Glomerular visceral epithelial cell (primary cell): ENCODE data around the gene CCDC3.
"Not testable (repeated sequence)": the region's sequence is repeated elsewhere in the genome, so short reads cannot be mapped to it uniquely, and the experiment has no call there.

Source experiments
- DNase-seq: peaks from one replicate; pipeline ENCODE4 v3.0.0-alpha.2; 2016; ENCODE audit errors: extremely low spot score

CCDC3 gene

DNA sequence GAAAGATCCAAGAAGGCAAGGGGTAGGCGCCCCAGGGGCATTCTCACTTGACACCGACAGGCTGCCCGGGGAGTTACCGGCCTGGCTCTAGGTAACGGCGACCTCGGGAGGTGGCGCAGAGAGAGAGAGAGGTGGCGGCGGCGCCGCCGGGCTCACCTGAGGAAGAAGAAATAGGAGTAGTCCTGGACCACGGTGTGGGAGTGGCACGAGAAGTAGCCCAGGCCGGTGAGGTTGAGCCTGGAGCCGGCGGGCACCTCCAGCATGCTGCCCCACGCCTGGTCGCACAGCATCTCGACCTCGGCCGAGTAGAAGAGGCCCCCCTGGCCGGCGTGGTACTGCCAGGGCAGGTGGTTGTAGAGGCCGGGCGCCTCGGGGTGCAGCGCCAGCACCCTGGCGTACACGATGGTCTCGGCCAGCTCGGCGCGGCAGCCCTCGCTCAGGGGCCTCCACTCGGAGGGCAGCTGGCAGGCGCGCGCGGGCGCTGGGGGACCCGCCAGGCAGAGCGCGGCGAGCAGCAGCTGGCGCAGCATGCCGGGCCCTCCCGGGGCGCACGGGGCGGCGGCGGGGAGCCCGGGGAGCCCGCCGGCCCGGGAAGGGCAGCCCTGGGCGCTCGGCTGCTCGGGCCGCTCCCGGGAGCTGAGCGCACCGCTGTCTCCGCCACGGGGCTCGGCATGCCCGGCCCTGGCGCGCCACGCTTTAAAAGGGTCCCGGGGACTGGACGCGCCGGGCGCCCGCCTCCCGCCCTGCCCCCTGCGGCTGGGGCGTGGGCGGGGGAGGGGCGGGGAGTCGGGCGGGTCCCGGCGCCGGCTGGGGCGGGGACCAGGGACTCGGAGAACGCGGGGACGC is at the start of gene CCDC3:
CCDC3 (minus strand) TSS at position 673 of the 846 bp plus-strand sequence; CDS start at position 530, 143 bp downstream.
- DNase-seq, result no peak

DNA sequence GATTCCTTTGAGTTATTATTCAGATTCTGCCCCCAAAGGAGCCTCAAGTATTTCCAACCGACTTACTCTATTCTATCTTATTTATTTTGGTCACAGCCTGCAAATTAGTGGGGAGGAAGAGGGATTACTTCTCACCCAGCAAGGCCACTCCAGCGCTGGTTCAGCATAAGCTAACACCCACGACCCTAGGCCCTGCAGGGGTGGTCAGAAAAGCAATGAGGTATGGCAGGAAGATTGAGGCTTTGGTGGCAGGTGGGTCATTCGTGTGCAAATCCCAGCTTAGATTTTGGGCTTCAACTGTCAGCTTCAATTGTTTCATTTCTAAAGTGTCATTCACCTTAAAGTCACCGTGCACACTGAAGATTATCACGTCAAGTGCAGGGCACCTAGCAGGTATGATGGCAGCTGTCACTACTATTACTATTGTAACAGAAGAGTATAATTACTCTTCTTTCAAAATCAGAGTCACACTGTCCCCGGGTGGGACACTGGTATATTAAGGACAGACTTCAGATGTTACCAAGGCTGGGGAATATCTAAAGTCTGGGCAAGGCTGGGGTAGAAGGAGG is 49.7 kb upstream of the CCDC3 start:
- no peak for DNase-seq

DNA sequence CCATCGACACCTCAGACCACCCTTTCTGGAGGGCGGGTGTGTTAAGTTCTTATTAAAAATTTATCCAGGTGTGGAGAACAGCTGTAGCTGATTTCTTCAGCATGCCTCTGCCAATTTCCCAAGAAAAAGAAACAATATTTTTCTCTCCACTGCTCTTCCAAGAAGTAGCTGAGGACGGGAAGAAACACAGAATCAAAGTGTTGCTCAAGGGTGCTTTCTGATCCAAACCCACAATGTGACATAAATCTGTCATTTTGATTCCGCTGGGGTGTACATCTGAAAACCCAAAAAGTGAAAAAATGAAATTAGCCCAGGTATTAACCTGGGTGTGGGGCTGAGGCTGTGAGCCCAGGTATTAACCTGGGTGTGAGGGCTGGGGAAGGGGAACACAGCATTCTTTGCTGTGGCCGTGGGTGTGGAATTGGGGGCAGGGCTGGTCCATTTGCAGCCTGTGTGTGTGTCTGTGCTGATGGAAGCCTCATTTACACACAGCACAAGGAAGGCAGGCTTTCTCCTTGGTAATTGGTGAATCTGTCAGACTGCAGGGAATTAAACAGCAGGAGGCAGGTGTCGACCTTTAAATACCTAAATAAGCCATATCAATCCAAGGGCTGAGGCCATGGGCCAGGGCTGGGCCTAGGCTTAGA is 48.4 kb upstream of the CCDC3 start:
- no peak for DNase-seq

DNA sequence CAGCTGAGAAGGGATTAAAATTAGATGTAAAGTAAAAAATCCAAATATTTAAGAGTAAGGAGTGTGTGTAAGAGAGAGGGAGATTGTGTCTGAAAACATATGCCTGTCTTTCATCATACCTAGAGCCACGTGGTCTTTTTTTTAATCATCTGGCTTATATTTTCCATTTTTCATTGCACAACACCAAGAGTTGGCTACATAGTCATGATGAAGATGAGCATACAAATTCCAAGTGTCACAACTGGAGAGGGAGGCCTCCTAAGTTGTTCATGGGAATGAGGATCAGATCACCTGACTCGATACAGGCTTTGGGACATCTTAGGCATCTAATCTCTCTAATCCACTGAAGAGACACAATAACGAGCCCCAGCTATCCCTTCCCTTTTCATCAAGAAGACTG is 47.2 kb upstream of the CCDC3 start:
- DNase-seq, result no peak

DNA sequence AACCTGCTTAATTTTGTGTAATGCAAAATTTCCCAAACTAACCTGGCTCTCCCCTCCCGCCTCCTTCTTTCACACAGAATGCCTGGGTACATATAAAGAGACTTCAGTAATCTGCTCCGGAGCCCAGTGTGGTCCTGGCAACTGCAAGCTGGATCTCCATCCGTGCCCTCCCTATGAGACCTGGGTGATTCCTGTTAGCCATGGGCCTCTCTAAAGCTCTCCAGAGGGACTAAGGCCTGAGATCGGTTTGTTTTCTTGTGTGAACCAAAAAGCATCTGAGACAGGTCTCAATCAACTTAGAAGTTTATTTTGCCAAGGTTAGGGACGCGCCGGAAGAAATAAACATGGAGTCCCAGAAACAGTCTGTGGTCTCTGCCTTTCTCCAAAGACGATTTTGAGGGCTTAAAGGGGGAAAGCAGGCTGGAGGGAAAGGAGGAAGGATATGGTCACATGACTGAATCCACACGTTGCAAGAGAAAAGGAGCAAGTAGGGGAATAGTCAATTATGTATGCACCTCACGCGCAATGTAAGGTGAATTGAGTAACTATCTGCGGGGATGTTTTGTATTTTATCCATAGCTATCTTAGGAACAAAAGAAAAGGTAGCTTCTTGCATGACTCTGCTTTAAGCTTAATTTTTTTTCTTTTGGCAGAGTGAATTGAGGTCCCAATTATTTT is 46.2 kb upstream of the CCDC3 start:
- DNase-seq, result no peak

DNA sequence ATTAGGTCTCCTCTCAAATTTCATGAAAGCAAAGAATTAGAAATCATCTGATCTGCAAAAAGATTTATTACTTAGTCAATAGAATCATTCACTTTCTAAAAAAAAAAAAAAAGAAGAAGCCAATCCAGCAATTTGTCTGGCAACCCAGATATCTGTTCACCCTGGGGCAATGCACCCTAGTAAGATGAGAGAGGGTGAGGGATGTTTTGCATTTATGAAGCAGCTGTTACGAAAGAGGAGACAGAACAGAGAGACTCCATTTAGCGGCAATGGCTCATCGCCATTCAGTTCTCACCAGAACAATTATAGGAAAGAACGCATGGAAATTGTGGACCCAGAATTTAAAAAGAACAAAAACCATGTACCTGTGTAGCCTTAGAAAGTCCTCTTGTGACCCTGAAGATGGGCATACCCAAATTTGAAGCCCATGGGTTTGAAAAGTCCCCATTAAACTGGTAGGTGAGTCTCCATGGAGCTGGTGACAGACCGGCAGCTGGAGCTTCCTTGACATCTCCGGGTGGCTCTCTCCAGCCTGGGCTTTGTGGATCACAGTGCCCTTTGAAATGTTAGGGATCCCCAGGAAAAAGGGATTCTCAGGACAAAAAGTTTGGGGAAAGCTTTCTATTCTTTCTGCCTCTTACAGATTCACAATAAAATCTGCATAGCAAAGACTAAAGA is 45.5 kb upstream of the CCDC3 start:
- no peak for DNase-seq

DNA sequence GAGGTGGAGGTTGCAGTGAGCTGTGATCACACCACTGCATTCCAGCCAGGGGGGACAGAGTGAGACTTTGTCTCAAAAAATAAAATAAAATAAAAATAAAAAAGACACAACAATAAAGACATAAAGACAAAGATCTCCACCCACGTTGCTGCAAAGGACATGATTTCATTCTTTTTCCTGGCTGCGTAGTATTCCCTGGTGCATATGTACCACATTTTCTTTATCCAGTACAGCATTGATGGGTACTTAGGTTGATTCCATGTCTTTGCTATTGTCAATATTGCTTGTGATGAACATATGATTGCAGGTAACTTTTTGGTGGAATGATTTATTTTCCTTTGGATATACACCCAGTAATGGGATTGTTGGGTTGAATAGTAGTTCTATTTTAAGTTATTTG is 42.0 kb upstream of the CCDC3 start:
- DNase-seq, result no peak

DNA sequence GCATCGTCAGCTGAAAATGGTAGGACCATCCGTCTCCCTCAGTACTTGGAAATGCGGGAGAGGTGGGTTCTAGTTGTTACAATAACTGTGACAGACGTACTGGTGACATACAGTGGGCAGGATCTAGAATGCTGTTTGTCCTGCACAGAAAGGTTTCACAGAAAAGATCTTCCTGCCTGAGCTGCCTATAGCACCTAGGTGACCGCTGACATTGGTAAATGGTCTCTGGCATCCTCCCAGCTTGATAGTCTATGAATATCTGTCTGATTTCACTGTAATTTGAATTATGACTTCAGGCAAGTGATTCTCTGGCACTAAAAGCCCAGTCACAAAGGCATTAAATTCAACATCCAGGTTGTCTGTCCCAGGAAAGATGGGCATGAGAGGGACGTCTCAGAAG is 38.2 kb upstream of the CCDC3 start:
- no peak for DNase-seq

DNA sequence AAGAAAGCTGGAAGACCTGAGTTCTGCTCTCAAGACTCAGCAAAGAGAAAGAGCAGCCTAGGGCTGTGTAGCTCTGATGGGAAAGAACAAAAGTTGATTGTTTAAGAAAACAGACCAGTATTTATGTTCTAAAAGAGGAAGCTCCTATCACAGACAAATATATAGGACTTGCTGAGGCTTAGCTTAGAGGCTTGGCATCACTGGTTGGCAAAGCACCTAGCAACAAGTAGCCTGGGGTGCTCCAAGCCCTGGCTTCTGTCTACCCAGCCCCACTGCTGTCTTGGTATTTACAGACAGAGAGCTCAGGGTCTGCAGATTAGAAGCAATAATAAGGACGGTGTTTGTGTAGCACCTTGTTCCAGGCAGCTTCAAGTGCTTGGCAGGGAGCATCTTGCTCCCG is 36.9 kb upstream of the CCDC3 start:
- no peak for DNase-seq

DNA sequence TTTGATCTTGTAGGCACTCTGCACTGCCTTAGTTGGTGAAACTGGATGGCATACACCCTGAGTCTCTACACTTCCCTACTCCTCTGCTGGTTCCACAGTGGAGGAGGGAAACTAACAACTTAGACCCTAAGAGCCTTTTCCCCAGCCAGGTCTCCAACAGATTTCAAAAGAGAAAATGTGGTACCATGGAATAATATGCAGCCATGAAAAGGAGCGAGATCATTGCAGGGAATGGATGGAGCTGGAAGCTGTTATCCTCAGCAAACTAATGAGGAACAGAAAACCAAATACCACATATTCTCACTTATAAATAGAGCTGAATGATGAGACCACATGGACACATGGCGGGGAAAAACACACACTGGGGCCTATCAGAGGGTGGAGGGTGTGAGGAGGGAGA is 36.3 kb upstream of the CCDC3 start:
- no peak for DNase-seq

DNA sequence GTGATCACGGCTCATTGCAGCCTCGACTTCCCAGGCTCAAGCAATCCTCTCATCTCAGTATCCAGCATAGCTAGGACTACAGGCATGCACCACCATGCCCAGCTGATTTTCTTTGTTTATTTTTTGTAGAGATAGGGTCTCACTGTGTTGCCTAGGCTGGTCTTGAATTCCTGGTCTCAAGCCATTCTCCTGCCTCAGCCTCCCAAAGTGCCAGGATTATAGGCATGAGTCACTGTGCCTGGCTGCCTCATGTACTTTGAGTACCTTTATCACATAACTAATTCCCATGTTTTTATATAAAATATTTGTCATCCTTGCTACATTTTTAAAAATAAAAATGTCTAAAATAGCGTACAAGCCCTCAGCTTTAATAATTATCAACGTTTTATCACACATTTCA is 35.3 kb upstream of the CCDC3 start:
- DNase-seq, result no peak

DNA sequence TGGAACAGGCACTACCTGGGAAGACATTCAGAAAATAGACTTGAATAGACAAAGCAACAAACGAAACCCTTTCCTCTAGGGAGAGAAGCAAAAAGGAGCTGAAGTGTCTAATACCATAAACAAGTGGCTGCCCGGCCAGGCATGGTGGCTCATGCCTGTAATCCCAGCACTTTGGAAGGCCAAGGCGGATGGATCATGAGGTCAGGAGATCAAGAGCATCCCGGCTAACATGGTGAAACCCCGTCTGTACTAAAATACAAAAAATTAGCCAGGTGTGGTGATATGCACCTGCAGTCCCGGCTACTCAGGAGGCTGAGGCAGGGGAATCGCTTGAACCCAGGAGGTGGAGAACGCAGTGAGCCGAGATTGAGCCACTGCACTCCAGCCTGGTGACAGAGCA is 34.2 kb upstream of the CCDC3 start:
- not testable (repeated sequence) for DNase-seq

DNA sequence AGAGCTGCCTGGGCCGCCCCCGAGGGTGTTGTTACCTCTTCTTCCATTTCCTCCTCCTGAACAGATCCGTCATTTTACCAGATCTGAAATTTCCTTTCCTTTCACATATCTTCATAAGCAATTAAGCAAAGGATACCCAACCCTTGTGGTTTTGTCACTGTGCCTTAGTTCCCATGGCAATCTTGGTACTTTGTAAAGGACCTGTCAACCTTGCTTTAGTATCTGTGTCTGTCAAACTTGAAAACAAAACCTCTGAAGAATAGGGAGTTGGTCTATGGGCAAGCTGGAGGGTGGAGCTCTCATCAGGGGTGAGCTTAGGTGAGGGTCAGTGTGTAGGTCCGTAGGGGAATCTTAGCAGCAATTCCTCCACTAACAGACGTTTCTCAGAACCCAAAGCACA is 25.4 kb upstream of the CCDC3 start:
- DNase-seq, result no peak

DNA sequence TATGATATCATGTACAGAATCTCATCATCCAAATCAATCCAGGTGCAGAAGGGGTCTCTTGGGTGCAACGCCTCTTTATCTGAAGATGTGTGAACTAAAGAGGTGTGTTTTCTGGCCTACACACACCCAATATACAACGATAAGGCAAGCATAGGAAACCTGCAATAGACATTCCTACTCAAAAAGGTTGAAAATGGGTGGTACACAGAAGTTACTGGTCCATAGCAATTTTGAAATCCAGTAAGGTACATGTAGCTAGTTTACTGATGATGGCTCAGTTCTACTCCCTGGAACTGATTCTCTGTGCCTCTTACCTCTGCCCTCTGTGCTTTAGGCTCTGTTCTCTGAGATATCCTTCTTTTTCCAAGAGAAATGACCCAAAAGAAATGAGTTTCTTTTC is 22.2 kb upstream of the CCDC3 start:
- no peak for DNase-seq

DNA sequence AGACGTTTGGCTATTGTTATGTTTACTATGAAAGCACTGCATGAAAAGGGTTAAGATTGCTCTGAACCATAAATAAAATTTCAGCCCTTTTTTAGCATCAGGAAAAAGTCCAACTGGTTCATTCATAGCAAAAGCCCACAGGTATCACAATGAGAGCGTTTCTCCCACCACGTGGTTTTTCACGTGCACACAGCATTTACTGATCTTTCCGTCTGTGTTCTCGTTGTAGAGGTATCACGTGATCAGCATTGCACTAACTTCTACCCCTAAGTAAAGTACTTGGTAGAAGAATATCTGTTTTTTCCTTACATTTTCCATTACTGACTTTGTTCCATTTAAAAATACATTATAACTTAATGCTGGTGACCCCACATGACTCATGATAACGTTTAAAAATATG is 17.8 kb upstream of the CCDC3 start:
- no peak for DNase-seq

DNA sequence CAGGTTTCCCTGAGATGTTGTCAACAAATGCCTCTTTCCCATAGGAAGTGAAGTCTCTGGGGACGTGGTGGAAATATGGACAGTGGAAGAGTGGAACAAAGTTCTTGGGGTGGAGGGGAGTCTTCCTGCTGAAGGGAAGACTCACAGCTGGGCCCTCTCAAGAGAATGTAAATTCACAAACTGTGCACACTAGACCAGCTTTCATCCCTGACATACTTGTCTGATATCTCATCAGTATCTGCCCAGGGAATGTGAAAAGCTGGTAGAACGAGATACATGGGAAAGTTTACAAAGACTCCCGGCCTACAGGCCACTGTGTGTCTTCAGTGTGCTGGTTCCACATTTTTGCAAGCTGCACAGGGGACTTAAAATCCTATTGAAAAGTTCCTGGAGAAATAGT is 16.7 kb upstream of the CCDC3 start:
- no peak for DNase-seq

DNA sequence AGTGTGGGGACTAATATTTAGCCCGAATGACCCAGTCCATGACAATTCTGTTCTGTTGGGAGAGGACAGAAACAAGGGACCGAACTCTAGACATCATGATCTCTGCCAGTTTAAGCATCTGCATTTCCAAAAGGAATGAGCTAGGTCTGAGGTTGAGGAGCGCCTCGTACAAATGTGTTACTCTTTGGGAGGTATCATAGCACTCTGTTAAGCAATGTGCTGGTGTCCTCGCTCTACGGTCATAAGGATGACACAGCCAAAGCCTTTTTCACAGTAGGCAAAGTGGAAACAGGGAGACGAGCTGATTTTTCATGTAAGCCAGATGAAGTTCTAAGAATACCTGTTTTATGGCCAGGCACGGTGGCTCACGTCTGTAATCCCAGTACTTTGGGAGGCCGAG is 15.4 kb upstream of the CCDC3 start:
- no peak for DNase-seq

DNA sequence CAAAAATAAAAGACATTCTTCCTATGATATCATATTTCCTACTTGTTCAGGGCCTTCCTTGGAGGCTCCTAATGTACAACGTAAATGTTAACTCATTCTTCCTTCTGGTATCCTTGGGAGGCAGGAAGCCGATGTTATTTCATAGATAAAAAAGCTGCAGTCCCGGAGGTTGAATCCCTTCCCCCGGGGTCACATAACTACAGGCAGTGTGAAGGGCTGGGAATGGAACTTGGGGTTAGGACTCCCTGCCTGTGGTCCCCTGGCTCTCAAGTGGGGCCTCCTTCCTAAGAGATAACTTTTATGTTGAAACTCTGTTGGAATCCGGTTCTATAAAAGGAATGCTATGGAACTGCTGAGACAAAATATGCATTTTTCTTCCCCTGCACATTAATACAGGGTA is 14.9 kb upstream of the CCDC3 start:
- no peak for DNase-seq

DNA sequence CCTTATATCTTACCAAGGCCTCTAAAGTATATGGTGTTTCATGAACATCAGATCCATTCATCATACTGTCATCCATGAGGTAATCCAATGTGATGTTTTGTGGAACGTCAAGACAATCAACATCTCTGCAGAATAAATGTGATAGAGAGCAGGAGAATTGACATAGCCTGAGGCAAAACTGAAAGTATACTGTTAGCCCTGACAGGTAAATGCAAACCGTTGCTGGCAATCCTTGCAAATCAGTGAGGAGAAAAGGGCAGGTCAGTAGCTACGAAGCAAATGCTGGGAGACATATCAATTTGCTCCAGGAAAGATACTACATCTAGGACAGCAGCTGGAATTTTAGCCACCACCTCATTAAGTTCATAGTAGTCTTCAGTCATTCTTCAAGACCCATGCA is 4.5 kb upstream of the CCDC3 start:
- DNase-seq, result no peak

DNA sequence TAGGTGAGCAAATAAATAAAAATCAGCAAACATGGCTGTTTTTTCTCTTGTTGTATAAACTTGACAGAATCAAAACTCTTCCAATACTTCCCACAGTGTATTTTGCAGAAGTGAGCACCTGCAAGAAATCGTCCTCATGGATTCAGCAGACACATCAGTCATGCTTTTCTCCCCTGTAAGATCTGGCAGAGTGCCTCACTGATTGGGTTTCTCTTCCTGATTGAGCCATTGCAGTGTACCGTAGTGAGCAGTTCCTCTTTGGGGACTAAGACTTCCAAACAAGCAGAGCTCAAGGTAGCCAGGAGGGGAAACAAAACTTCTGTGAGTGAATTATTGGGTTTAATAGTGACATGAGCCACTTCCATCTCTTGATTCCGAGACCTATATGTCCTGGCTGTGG is 2.2 kb upstream of the CCDC3 start:
- no peak for DNase-seq

DNA sequence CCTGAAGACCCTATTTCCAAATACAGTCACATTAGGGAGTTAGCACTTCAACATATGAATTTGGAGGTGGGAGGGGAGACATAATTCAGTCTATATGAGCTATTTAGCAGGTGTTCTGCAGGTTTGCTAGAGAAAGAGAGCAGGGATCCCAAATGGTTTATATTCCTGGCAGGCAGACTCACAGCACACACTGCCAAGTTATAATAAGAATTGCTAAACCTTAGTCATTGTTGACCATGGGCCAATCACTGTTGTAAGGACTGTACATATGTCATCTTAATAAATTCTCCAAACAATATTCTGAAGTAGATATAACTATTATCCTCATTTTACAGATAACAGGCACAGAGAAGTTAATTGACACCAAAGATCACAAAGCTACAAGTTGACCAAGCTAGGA is 1.5 kb upstream of the CCDC3 start:
- no peak for DNase-seq

DNA sequence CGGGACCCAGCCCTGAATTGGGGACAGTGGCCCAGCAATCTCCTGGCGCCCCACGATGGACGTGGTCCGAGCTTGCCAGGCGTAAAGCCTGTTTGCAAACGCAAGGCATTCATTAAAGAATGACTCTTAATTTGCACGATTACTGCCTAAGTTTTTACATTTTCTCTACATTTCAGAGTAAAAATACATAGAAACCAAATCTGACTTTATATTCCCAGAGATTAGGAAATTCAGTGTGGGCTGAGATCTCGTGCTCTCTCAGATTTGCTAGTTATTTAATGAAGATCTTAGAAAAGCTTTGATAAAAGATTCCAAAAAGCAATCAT is 337 bp upstream of the CCDC3 start:
- DNase-seq, result no peak
